ENCODE measurements around the gene MTX3.

DNA sequence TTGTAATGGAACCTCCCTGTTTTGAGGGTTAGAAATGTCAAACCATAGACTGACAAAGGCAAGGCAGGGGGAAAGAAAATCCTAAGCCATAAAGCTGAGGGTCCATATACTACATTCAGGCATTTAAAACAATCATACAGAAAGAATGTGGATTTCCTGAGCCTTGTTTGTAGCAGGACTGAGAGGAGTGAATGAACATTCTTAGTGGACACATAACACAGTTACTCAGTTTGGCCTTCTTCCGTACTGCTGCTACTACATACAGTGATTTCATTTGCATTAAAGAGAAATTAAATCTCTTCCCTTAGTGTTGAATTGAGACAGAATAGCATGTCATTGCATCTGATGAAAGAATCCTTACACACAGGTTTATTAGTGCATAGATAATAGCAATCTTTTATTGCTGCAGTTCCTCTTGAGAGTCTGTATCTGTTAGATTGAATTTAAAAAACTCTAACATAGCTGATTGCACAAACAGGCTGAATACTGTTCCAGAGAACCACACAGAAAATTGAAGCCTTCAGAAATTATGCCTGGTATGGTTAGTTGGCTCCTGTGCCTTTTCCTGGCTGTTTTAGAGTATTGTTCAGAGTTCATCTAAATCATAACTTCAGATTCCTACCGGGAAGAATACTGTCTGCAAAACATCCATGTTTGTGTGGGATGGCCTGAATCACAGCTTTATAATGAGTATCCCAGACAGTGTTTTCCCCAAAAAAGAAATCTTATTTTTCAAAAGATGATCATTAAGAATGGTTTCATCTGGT, 2.0 kb upstream of the MTX3 start:
- TF ChIP-seq RARB (CRISPR knock-in tag; IDR thresholded peaks at IDR 0.05) (no peak), BACH2 (CRISPR knock-in tag; IDR thresholded peaks at IDR 0.05; ENCODE audit: borderline replicate concordance) (no peak), ARNTL (CRISPR knock-in tag; IDR thresholded peaks at IDR 0.05; ENCODE audit: borderline replicate concordance, low read depth) (no peak)
- TF ChIP-seq, protein P1, sequence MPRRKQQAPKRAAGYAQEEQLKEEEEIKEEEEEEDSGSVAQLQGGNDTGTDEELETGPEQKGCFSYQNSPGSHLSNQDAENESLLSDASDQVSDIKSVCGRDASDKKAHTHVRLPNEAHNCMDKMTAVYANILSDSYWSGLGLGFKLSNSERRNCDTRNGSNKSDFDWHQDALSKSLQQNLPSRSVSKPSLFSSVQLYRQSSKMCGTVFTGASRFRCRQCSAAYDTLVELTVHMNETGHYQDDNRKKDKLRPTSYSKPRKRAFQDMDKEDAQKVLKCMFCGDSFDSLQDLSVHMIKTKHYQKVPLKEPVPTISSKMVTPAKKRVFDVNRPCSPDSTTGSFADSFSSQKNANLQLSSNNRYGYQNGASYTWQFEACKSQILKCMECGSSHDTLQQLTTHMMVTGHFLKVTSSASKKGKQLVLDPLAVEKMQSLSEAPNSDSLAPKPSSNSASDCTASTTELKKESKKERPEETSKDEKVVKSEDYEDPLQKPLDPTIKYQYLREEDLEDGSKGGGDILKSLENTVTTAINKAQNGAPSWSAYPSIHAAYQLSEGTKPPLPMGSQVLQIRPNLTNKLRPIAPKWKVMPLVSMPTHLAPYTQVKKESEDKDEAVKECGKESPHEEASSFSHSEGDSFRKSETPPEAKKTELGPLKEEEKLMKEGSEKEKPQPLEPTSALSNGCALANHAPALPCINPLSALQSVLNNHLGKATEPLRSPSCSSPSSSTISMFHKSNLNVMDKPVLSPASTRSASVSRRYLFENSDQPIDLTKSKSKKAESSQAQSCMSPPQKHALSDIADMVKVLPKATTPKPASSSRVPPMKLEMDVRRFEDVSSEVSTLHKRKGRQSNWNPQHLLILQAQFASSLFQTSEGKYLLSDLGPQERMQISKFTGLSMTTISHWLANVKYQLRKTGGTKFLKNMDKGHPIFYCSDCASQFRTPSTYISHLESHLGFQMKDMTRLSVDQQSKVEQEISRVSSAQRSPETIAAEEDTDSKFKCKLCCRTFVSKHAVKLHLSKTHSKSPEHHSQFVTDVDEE (CRISPR knock-in tag; IDR thresholded peaks at IDR 0.05), result no peak
- TF ChIP-seq, protein P2, sequence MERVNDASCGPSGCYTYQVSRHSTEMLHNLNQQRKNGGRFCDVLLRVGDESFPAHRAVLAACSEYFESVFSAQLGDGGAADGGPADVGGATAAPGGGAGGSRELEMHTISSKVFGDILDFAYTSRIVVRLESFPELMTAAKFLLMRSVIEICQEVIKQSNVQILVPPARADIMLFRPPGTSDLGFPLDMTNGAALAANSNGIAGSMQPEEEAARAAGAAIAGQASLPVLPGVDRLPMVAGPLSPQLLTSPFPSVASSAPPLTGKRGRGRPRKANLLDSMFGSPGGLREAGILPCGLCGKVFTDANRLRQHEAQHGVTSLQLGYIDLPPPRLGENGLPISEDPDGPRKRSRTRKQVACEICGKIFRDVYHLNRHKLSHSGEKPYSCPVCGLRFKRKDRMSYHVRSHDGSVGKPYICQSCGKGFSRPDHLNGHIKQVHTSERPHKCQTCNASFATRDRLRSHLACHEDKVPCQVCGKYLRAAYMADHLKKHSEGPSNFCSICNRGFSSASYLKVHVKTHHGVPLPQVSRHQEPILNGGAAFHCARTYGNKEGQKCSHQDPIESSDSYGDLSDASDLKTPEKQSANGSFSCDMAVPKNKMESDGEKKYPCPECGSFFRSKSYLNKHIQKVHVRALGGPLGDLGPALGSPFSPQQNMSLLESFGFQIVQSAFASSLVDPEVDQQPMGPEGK (CRISPR knock-in tag; IDR thresholded peaks at IDR 0.05; ENCODE audit: borderline replicate concordance), result no peak
- TF ChIP-seq, protein P3, sequence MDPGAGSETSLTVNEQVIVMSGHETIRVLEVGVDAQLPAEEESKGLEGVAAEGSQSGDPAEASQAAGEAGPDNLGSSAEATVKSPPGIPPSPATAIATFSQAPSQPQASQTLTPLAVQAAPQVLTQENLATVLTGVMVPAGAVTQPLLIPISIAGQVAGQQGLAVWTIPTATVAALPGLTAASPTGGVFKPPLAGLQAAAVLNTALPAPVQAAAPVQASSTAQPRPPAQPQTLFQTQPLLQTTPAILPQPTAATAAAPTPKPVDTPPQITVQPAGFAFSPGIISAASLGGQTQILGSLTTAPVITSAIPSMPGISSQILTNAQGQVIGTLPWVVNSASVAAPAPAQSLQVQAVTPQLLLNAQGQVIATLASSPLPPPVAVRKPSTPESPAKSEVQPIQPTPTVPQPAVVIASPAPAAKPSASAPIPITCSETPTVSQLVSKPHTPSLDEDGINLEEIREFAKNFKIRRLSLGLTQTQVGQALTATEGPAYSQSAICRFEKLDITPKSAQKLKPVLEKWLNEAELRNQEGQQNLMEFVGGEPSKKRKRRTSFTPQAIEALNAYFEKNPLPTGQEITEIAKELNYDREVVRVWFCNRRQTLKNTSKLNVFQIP (CRISPR knock-in tag; IDR thresholded peaks at IDR 0.05; ENCODE audit: borderline replicate concordance, low read depth), result no peak
- TF ChIP-seq, protein P4, sequence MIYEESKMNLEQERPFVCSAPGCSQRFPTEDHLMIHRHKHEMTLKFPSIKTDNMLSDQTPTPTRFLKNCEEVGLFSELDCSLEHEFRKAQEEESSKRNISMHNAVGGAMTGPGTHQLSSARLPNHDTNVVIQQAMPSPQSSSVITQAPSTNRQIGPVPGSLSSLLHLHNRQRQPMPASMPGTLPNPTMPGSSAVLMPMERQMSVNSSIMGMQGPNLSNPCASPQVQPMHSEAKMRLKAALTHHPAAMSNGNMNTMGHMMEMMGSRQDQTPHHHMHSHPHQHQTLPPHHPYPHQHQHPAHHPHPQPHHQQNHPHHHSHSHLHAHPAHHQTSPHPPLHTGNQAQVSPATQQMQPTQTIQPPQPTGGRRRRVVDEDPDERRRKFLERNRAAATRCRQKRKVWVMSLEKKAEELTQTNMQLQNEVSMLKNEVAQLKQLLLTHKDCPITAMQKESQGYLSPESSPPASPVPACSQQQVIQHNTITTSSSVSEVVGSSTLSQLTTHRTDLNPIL (CRISPR knock-in tag; IDR thresholded peaks at IDR 0.05; ENCODE audit: low read depth), result no peak

Measured in SK-N-SH treated with all-trans-retinoic acid at 6 μM for 48 hours (cell line).